H1 (cell line): ENCODE results near the gene FARS2. TPM values are rescaled to one million over a fixed set of nuclear protein-coding genes. Genes with fewer than 3 reads are reported as not detected.

Experiments used
- CTCF ChIA-PET: fragments of 300-600 bp; sonication (Branson Sonifier 250); formaldehyde crosslinking; loops from one replicate; lab custom pipeline; 2021; ENCODE audit not compliant: partially characterized antibody; lab: Charles Lee
- POLR2A ChIA-PET: fragments of 300-600 bp; sonication (Branson Sonifier 250); formaldehyde crosslinking; loops from one replicate; lab custom pipeline; 2021; ENCODE audit warnings: inconsistent platforms; ENCODE audit not compliant: partially characterized antibody; lab: Charles Lee
- DNase-seq, 2 experiments: peaks; one replicate each; pipeline versions ENCODE4 v3.0.0 to v3.0.0-alpha.2; 2010 to 2022; ENCODE audit warnings: low spot score in 2 of 2, low read depth in 1 of 2, mixed read lengths in 1 of 2
- FAIRE-seq: peaks from 2 replicates; lab custom pipeline; 2011; peaks lifted over from hg19 to GRCh38; lab: Jason Lieb, UNC
- H2AFZ ChIP-seq: 2 replicates; pipeline ENCODE4 v1.8.1; 2012; ENCODE audit warnings: low read length, inconsistent platforms
- H2AK5ac ChIP-seq: 2 replicates; pipeline ENCODE4 v1.6.1; 2013; ENCODE audit warnings: low read depth, low read length
- H2BK120ac ChIP-seq: replicated peaks from 2 replicates; pipeline ENCODE3; 2013; ENCODE audit warnings: low read depth, low read length, inconsistent platforms
- H2BK12ac ChIP-seq: 2 replicates; pipeline ENCODE4 v1.6.1; 2013; ENCODE audit warnings: low read depth, low read length
- H2BK15ac ChIP-seq: 2 replicates; pipeline ENCODE4 v1.6.1; 2013; ENCODE audit warnings: low read length
- H2BK20ac ChIP-seq: 2 replicates; pipeline ENCODE4 v1.6.1; 2013; ENCODE audit warnings: low read length
- H2BK5ac ChIP-seq: 2 replicates; pipeline ENCODE4 v1.6.1; 2013; ENCODE audit warnings: low read depth, low read length
- H3K14ac ChIP-seq: 2 replicates; pipeline ENCODE4 v1.6.1; 2013; ENCODE audit warnings: inconsistent platforms; ENCODE audit not compliant: insufficient read length
- H3K18ac ChIP-seq: 2 replicates; pipeline ENCODE4 v1.6.1; 2013; ENCODE audit warnings: low read length; ENCODE audit errors: extremely low read depth
- H3K23ac ChIP-seq: 2 replicates; pipeline ENCODE4 v1.6.1; 2013; ENCODE audit warnings: inconsistent platforms; ENCODE audit not compliant: insufficient read length
- H3K23me2 ChIP-seq: 2 replicates; pipeline ENCODE4 v1.6.1; 2013; ENCODE audit warnings: low read depth, low read length
- H3K27ac ChIP-seq: 2 replicates; pipeline ENCODE4 v1.6.1; 2011; ENCODE audit warnings: low read depth, low read length, inconsistent platforms
- H3K27me3 ChIP-seq, 4 experiments: replicated peaks in 1 of 4; 1 replicate in 1 of 4; 2 replicates in 3 of 4; pipeline versions ENCODE4 v1.6.1 to v1.8.1; 2011 to 2013; ENCODE audit warnings: low read length in 3 of 4, mild to moderate bottlenecking in 3 of 4, inconsistent platforms in 2 of 4, mixed read lengths in 2 of 4, moderate library complexity in 1 of 4; ENCODE audit not compliant: control insufficient read depth in 3 of 4, insufficient read depth in 3 of 4; ENCODE audit errors: extremely low read depth in 1 of 4
- H3K36me3 ChIP-seq, 4 experiments: 2 replicates each; pipeline versions ENCODE4 v1.6.1 to v1.8.1; 2011 to 2013; ENCODE audit warnings: mild to moderate bottlenecking in 4 of 4, low read length in 3 of 4, moderate library complexity in 2 of 4, control low read depth in 1 of 4, inconsistent platforms in 1 of 4; ENCODE audit not compliant: insufficient read depth in 4 of 4, control insufficient read depth in 2 of 4
- H3K4ac ChIP-seq: replicated peaks from 2 replicates; pipeline ENCODE3; 2013; ENCODE audit warnings: low read length, low read depth, mixed read lengths, inconsistent platforms; ENCODE audit not compliant: insufficient read length
- H3K4me1 ChIP-seq, 4 experiments: replicated peaks in 1 of 4; 1 replicate in 1 of 4; 2 replicates in 3 of 4; pipeline versions ENCODE4 v1.6.1 to v1.8.1; 2011 to 2013; ENCODE audit warnings: low read length in 3 of 4, inconsistent platforms in 2 of 4, mixed read lengths in 1 of 4; ENCODE audit not compliant: insufficient read depth in 4 of 4, control insufficient read depth in 3 of 4
- H3K4me2 ChIP-seq, 2 experiments: 2 replicates each; pipeline versions ENCODE4 v1.6.1 to v1.8.1; 2011 to 2013; ENCODE audit warnings: low read depth in 2 of 2, low read length in 2 of 2, control low read depth in 1 of 2, inconsistent platforms in 1 of 2, mild to moderate bottlenecking in 1 of 2; ENCODE audit not compliant: insufficient read depth in 1 of 2
- H3K4me3 ChIP-seq, 4 experiments: fragments of 200-600, 300-600 bp in 1 of 4; sonication (generic), shearing (Covaris generic), sonication (Bioruptor Twin) in 1 of 4; 2 replicates each; pipeline versions ENCODE4 v1.5.1 to v1.8.1; 2011 to 2016; ENCODE audit warnings: low read length in 4 of 4, low read depth in 3 of 4, control low read depth in 2 of 4, inconsistent platforms in 2 of 4, mild to moderate bottlenecking in 2 of 4, mixed read lengths in 1 of 4, moderate library complexity in 1 of 4; ENCODE audit not compliant: insufficient read depth in 2 of 4; ENCODE audit errors: extremely low read depth in 1 of 4
- H3K56ac ChIP-seq: replicated peaks from 2 replicates; pipeline ENCODE3; 2013; ENCODE audit warnings: low read depth, mild to moderate bottlenecking, mixed read lengths, low read length, inconsistent platforms; ENCODE audit not compliant: insufficient read length
- H3K79me1 ChIP-seq: 2 replicates; pipeline ENCODE4 v1.6.1; 2013; ENCODE audit warnings: low read depth, low read length, control low read depth
- H3K79me2 ChIP-seq, 2 experiments: 2 replicates each; pipeline versions ENCODE4 v1.6.1 to v1.8.1; 2012 to 2013; ENCODE audit warnings: low read length in 2 of 2, mild to moderate bottlenecking in 2 of 2, inconsistent platforms in 1 of 2; ENCODE audit not compliant: insufficient read depth in 2 of 2, control insufficient read depth in 1 of 2
- H3K9ac ChIP-seq, 4 experiments: replicated peaks in 1 of 4; 1 replicate in 1 of 4; 2 replicates in 3 of 4; pipeline versions ENCODE4 v1.6.1 to v1.8.1; 2011 to 2013; ENCODE audit warnings: low read depth in 3 of 4, low read length in 3 of 4, control low read depth in 2 of 4, mild to moderate bottlenecking in 2 of 4, moderate library complexity in 2 of 4, inconsistent platforms in 1 of 4; ENCODE audit errors: extremely low read depth in 1 of 4
- H3K9me3 ChIP-seq, 2 experiments: 2 replicates each; pipeline versions ENCODE4 v1.6.1 to v1.8.1; 2012 to 2013; ENCODE audit warnings: mild to moderate bottlenecking in 2 of 2, moderate library complexity in 2 of 2, control low read depth in 1 of 2, inconsistent platforms in 1 of 2, low read depth in 1 of 2, low read length in 1 of 2, mixed read lengths in 1 of 2; ENCODE audit not compliant: insufficient read depth in 2 of 2
- H4K20me1 ChIP-seq, 2 experiments: replicated peaks in 1 of 2; 2 replicates each; pipeline versions ENCODE3 to v1.8.1; 2011 to 2013; ENCODE audit warnings: inconsistent platforms in 2 of 2, low read length in 2 of 2, mild to moderate bottlenecking in 1 of 2; ENCODE audit not compliant: insufficient read depth in 2 of 2, control insufficient read depth in 1 of 2
- H4K5ac ChIP-seq: 2 replicates; pipeline ENCODE4 v1.6.1; 2013; ENCODE audit warnings: low read length, low read depth, mixed read lengths, inconsistent platforms; ENCODE audit not compliant: insufficient read length
- H4K8ac ChIP-seq: 2 replicates; pipeline ENCODE4 v1.8.0; 2013; ENCODE audit warnings: mild to moderate bottlenecking, moderate library complexity, low read length, inconsistent platforms; ENCODE audit not compliant: insufficient read depth; ENCODE audit errors: extremely low read depth
- H4K91ac ChIP-seq: replicated peaks from 2 replicates; pipeline ENCODE3; 2013; ENCODE audit warnings: low read length, mixed read lengths, inconsistent platforms; ENCODE audit not compliant: insufficient read length
- BACH1 ChIP-seq: IDR thresholded peaks from 2 replicates; pipeline ENCODE4 v1.6.1; 2012; ENCODE audit warnings: low read length, improper control_type of control experiment
- EGR1 ChIP-seq: IDR thresholded peaks from 2 replicates; pipeline ENCODE4 v1.6.1; 2011; ENCODE audit warnings: low read depth, low read length, borderline replicate concordance
- GTF2F1 ChIP-seq: IDR thresholded peaks from 2 replicates; pipeline ENCODE4 v1.6.1; 2012; ENCODE audit warnings: low read depth, low read length, improper control_type of control experiment, borderline replicate concordance
- JUN ChIP-seq: IDR thresholded peaks from 2 replicates; pipeline ENCODE4 v1.6.1; 2011; ENCODE audit warnings: low read depth, mild to moderate bottlenecking, improper control_type of control experiment, low read length
- JUND ChIP-seq: IDR thresholded peaks from 2 replicates; pipeline ENCODE4 v1.6.1; 2011; ENCODE audit warnings: mild to moderate bottlenecking, improper control_type of control experiment, low read length
- KDM5A ChIP-seq: fragments of 200-600 bp; IDR thresholded peaks from 2 replicates; pipeline ENCODE4 v1.7.1; 2012; ENCODE audit warnings: mild to moderate bottlenecking, low read length, inconsistent platforms, mixed read lengths
- RXRA ChIP-seq: IDR thresholded peaks from 2 replicates; pipeline ENCODE4 v1.6.1; 2011; ENCODE audit warnings: low read depth, mild to moderate bottlenecking, low read length, moderate library complexity; ENCODE audit not compliant: insufficient read depth
- SIRT6 ChIP-seq: IDR thresholded peaks from one replicate; pipeline ENCODE4 v1.7.1; 2012; ENCODE audit warnings: low read length, inconsistent platforms
- SP1 ChIP-seq: IDR thresholded peaks from 2 replicates; pipeline ENCODE4 v1.6.1; 2011; ENCODE audit warnings: low read depth, low read length
- SP2 ChIP-seq: IDR thresholded peaks from 2 replicates; pipeline ENCODE4 v1.6.1; 2012; ENCODE audit warnings: mild to moderate bottlenecking, low read length, inconsistent platforms
- SP4 ChIP-seq: IDR thresholded peaks from 2 replicates; pipeline ENCODE4 v1.6.1; 2012; ENCODE audit warnings: low read length, inconsistent platforms
- SRF ChIP-seq: IDR thresholded peaks from 2 replicates; pipeline ENCODE4 v1.6.1; 2011; ENCODE audit warnings: mild to moderate bottlenecking, low read depth, low read length, moderate library complexity
- SUZ12 ChIP-seq: fragments of 200-600 bp; sonication (generic); IDR thresholded peaks from 2 replicates; pipeline ENCODE4 v1.6.1; 2012; ENCODE audit warnings: mild to moderate bottlenecking, inconsistent platforms, low read length, moderate library complexity, mixed read lengths
- TBP ChIP-seq: IDR thresholded peaks from 2 replicates; pipeline ENCODE4 v1.6.1; 2011; ENCODE audit warnings: low read depth, low read length, improper control_type of control experiment
- TCF12 ChIP-seq: IDR thresholded peaks from 2 replicates; pipeline ENCODE4 v1.6.1; 2011; ENCODE audit warnings: low read depth, mild to moderate bottlenecking, low read length
- YY1 ChIP-seq: IDR thresholded peaks from 2 replicates; pipeline ENCODE4 v1.6.1; 2011; ENCODE audit warnings: low read depth, mild to moderate bottlenecking, low read length
- ZNF274 ChIP-seq: IDR thresholded peaks from 2 replicates; pipeline ENCODE4 v1.7.0; 2012; ENCODE audit warnings: low read length, borderline replicate concordance; ENCODE audit errors: extremely low read depth
- WGBS, 2 experiments: shearing (Covaris generic) in 1 of 2; methylation state at CpG; one replicate each; pipeline versions ENCODE4 v1.1.6 to v1.1.7; 2013 to 2015; ENCODE audit warnings: low lambda C conversion rate in 2 of 2, mixed read lengths in 2 of 2, inconsistent platforms in 1 of 2, low coverage in 1 of 2, missing lambda C conversion rate in 1 of 2; ENCODE audit not compliant: insufficient replicate concordance in 2 of 2, insufficient coverage in 1 of 2, insufficient read length in 1 of 2; ENCODE audit errors: extremely low coverage in 1 of 2, missing lambda C conversion rate in 1 of 2; 5-methylcytosine and 5-hydroxymethylcytosine counted together
- polyA plus RNA-seq, 7 experiments: library from polyadenylated mRNA; depleted of rRNA in 3 of 7; stranded (reverse) in 5 of 7; unstranded in 2 of 7; fragments of >200 nt in 5 of 7; fragments of 200-250 nt in 2 of 7; gene quantifications; 1 replicate in 5 of 7; 2 replicates in 1 of 7; 4 replicates in 1 of 7; pipeline versions ENCODE4 v1.2.1 to v1.2.3, GENCODE V29; 2011 to 2013; ENCODE audit warnings: missing spikeins in 2 of 7, mixed read lengths in 2 of 7
- total RNA-seq: library from RNA; stranded (reverse); fragmentation: NEBNext Ultra II Directional; extraction: Animal tissue kit (Norgen Biotek cat#: 25700); gene quantifications from 2 replicates; pipeline ENCODE4 v1.2.1, GENCODE V29; 2021

The FARS2 gene
- total and polyA plus RNA-seq, 2 of the 8 experiments (the other 6 are each of a cell fraction or from before 2014, with no cell fraction given): 11.7 to 14.4 TPM

DNA sequence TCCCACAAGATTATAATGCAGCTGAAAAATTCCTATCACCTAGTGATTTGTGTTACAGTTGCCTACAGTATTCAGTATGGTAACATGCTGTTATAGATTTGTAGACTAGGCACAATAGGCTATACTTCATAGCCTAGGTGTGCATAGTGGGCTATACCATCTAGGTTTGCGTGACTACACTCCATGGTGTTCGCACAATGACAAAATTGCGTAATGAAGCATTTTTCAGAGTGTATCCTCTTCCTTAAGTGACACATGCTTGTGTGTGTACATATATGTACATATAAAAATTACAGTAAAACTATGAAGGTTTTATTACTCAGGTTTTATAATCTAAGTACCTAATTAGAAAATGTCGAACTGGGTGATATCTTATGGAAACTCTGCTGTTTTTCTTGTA, 133.0 kb downstream of the FARS2 start:
- H2BK20ac ChIP-seq: no peak overlapping the region
- H3K9me3 ChIP-seq: no peaks in the 10 kb centered on the region
- H4K8ac ChIP-seq: no peak overlapping the region
- no peak overlapping the region for H3K18ac ChIP-seq
- POLR2A ChIA-PET: no interaction called here
- 90% methylated on average over 4 of the region's 4 CpGs; no CpG with 5 or more reads in 1 of the 2 experiments for WGBS, 2 experiments
- H2BK120ac ChIP-seq: no peak overlapping the region
- no peak overlapping the region for H3K27ac ChIP-seq
- peaks cover 0 to 4% of the 10 kb centered on the region in 2 experiments for H4K20me1 ChIP-seq
- no peak overlapping the region for H2AK5ac ChIP-seq
- H2BK5ac ChIP-seq: no peak overlapping the region
- H3K27me3 ChIP-seq: no peaks in the 10 kb centered on the region
- H3K9ac ChIP-seq: no peak overlapping the region
- no peak overlapping the region for H4K5ac ChIP-seq
- DNase-seq (no peak), FAIRE-seq (no peak)
- H3K4me3 ChIP-seq: no peak overlapping the region
- no peak overlapping the region for H2AFZ ChIP-seq
- no peaks in the 10 kb centered on the region; a peak in 1 of 4 replicates for H3K79me2 ChIP-seq
- no peaks in the 10 kb centered on the region for H3K4me1 ChIP-seq
- CTCF ChIA-PET: interaction anchor here (1.1 to 5.9 kb wide), 6 partner anchors 8 to 250 kb away, joined by 3 to 30 read pairs (median 4); no protein-coding TSS in a partner anchor
- no peak overlapping the region for H3K23ac ChIP-seq
- H2BK12ac ChIP-seq: no peak overlapping the region
- H4K91ac ChIP-seq: no peak overlapping the region
- H3K23me2 ChIP-seq: no peaks in the 10 kb centered on the region
- H3K4me2 ChIP-seq: no peak overlapping the region
- H3K14ac ChIP-seq: no peak overlapping the region
- no peaks in the 10 kb centered on the region for H3K79me1 ChIP-seq
- no peak overlapping the region for H3K4ac ChIP-seq
- H3K56ac ChIP-seq: no peak overlapping the region
- no peak overlapping the region for H2BK15ac ChIP-seq
- no peaks in the 10 kb centered on the region for H3K36me3 ChIP-seq
- no peak for TF ChIP-seq SP4
- no peak for TF ChIP-seq SP1
- no peak for TF ChIP-seq BACH1
- TF ChIP-seq GTF2F1: no peak
- TF ChIP-seq RXRA: no peak
- TF ChIP-seq SIRT6: no peak
- TF ChIP-seq JUND: no peak
- TF ChIP-seq SRF: no peak
- TF ChIP-seq ZNF274: no peak
- no peak for TF ChIP-seq JUN
- TF ChIP-seq EGR1: no peak
- no peak for TF ChIP-seq TCF12
- no peak for TF ChIP-seq TBP
- TF ChIP-seq SP2: no peak
- no peak for TF ChIP-seq KDM5A
- no peak for TF ChIP-seq SUZ12
- TF ChIP-seq YY1: no peak
